DOHH2 (cell line): ENCODE data around the gene TMCC1.

Source experiments
- EZH2phosphoT487 ChIP-seq: fragments of 200-600 bp; sonication (generic); IDR thresholded peaks from 2 replicates; pipeline ENCODE4 v1.6.1; 2017; ENCODE audit warnings: borderline replicate concordance, mild to moderate bottlenecking, antibody characterized with exemption, low read length, moderate library complexity, mixed read lengths
- TF ChIP-seq, protein P1 (sequence below): fragments of 200-600 bp; sonication (generic); IDR thresholded peaks from one replicate; pipeline ENCODE4 v1.5.1; 2014; ENCODE audit warnings: antibody characterized with exemption, mild to moderate bottlenecking, low read depth, low read length; ENCODE audit not compliant: poor library complexity, severe bottlenecking

DNA sequence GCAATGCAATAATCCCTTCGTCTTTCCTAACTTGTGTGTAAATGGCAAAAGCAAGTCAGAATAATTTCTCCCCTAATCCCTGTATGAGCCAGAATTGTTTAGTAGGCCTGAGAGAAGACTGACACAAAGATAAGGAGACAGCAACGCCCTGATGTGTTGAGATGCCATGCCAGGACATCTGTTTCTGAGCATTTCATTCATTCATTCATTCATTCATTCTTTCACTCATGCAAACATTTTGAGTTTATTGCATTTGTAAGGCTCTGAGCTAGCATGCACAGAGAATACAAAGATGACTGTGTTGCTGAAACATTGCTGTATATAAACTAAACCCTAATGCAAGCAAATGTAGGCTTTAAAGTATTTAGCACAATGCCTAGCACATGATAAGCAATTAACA lies 127.4 kb downstream of the TMCC1 start:
- TF ChIP-seq, protein P1, sequence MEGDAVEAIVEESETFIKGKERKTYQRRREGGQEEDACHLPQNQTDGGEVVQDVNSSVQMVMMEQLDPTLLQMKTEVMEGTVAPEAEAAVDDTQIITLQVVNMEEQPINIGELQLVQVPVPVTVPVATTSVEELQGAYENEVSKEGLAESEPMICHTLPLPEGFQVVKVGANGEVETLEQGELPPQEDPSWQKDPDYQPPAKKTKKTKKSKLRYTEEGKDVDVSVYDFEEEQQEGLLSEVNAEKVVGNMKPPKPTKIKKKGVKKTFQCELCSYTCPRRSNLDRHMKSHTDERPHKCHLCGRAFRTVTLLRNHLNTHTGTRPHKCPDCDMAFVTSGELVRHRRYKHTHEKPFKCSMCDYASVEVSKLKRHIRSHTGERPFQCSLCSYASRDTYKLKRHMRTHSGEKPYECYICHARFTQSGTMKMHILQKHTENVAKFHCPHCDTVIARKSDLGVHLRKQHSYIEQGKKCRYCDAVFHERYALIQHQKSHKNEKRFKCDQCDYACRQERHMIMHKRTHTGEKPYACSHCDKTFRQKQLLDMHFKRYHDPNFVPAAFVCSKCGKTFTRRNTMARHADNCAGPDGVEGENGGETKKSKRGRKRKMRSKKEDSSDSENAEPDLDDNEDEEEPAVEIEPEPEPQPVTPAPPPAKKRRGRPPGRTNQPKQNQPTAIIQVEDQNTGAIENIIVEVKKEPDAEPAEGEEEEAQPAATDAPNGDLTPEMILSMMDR = no peak
- TF ChIP-seq EZH2phosphoT487 = no peak
